SH-SY5Y (cell line): ENCODE measurements around the gene MSI2.

Source experiments
- GATA2 ChIP-seq: IDR thresholded peaks from 2 replicates; pipeline ENCODE4 v1.6.1; 2011; ENCODE audit warnings: mild to moderate bottlenecking, low read depth, low read length
- GATA3 ChIP-seq: IDR thresholded peaks from 2 replicates; pipeline ENCODE4 v1.6.1; 2011; ENCODE audit warnings: low read depth, mild to moderate bottlenecking, low read length, moderate library complexity

- TF ChIP-seq GATA2 = no peak
- no peak for TF ChIP-seq GATA3
Measured at GRCh38 chr17:57561072-57561861, 304.9 kb downstream of the MSI2 start.
